ENCODE results near the gene BRMS1.

The BRMS1 gene

GRCh38 chr11:66297610-66298009 lies 47.3 kb downstream of the BRMS1 start:
- DNase-seq, result no peak

- DNase-seq, result no peak
Observed at GRCh38 chr11:66294626-66295620, 50.0 kb downstream of the BRMS1 start.

DNA sequence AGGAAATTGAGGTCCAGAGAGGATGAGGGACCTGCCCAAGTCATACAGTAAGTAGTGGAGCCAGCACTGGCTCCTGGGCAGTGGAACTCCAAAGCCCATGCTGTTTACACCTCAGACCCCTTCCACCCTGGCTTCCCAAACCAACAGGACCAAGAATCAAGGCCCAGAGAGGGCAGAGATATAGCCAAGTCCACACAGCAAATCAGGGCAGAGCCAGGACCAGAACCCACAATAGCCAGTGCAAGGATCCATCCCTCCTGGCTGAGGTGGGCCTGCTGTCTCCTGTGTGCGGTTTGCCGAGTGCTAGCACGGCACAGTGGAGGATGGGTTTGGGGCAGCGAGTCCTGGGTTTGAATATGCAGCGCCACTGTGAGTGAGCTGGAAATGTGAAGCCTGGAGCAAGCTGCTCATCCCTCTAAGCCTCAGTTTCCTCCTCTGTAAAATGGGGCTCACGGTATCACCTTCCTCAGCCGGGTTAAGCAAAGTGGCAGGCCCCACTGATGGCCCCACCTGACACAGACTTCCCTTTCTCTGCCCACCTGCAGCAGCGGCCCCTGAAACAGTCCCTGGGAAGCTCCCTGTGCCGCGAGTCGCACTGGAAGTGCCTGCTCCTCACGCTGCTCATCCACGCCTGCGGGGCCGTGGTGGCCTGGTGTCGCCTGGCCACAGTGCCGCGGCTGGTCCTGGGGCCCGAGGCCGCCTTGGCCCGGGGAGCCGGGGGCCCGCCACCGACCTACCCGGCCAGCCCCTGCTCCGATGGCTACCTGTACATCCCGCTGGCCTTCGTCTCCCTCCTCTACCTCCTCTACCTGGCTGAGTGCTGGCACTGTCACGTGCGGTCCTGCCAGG lies 50.9 kb downstream of the BRMS1 start:
- DNase-seq, result no peak

GRCh38 chr11:66293352-66293751 lies 51.6 kb downstream of the BRMS1 start:
- no peak for DNase-seq

- DNase-seq, result no peak
Observed at GRCh38 chr11:66292543-66293332, 52.2 kb downstream of the BRMS1 start.

GRCh38 chr11:66291706-66292542 lies 53.0 kb downstream of the BRMS1 start, which contains the start of gene TMEM151A:
Gene TMEM151A, plus strand, starts transcription at chr11:66291894. Its CDS starts 120 bp downstream, at chr11:66292014.
- no peak for DNase-seq

GRCh38 chr11:66291303-66291705 lies 53.6 kb downstream of the BRMS1 start:
- DNase-seq, result no peak

DNA sequence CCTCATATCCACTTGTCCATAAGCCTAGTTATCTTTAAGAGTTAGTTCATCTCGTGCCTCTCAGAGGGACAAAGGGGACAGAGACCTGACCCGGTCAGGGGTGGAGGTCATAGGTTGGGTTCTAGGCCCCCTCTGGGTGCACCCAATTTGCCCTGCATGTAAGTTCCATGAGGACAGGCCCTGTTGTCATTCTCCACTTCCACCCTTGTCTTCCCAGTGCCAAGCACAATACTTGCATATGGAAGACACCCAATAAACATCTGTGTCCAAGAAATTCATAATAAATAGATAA lies 54.6 kb downstream of the BRMS1 start:
- no peak for DNase-seq

DNA sequence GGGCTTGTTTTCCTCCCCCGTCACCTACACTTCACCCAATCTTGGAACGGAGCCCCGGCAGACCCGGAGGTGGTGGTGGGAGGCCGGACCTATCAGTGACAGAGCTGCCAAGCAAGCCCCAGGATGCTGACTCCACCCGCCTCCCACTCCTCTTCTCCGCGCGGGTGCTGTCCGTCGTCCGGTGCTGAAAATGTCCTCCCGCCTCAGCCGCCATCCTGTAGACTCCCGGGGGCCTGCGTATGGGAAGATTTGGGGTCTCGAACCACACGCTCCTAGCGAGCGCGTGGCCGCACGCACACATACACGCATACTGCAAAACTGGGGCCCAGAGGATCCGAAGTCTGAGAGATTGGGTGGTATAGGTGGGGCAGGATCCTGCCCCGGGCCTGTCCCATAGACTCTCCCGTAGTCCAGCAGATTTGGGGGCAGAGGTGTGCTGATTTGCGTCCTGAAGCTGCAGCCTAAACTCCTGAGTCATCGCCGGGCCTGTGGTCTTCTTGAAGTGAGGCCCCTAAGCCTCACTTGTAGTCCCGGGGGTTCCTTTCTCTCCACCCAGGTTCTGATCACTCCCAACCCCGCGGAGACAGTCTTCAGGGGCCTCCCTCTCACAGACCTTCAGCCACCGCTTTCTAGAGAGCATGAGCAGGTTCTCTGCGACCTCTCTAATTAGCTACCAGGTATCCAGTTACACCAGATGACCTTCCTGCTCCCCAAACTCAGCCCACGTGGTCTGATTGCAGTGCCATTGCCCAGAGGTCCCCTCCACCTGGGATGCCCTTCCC lies 55.2 kb downstream of the BRMS1 start:
- no peak for DNase-seq

GRCh38 chr11:66288671-66289547 lies 56.0 kb downstream of the BRMS1 start, which contains the start of gene YIF1A:
Gene YIF1A, minus strand, starts transcription at chr11:66289143. Its CDS starts 158 bp downstream, at chr11:66288985.
- peak; percentile 98 for DNase-seq

GRCh38 chr11:66287889-66288670 lies 56.8 kb downstream of the BRMS1 start:
- DNase-seq, result no peak
